Measurements from ENCODE around the gene RINL.

Gene RINL

DNA sequence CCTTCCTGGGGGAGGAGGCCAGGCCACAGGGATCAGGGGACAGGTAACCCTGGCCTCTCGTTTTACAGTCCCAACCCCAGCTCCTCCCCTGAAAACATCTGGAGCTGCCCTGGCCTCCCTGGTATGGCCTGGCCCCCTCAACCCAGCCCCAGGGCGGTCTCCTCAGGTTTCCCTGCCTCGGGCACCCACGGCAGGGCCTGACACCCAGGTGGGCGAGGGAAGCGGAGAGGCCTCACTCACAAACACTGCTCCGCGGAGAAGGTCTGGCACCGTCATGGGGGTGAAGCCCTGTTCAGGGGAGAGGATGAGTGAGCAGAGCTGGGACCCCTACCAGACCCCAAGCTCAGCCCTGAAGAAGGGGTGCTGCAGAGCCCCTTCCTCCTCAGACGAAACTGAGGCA lies 40.5 kb upstream of the RINL start:
- TF ChIP-seq EZH2phosphoT487 (IDR thresholded peaks at IDR 0.05; ENCODE audit: borderline replicate concordance), result no peak
- TF ChIP-seq, protein P1, sequence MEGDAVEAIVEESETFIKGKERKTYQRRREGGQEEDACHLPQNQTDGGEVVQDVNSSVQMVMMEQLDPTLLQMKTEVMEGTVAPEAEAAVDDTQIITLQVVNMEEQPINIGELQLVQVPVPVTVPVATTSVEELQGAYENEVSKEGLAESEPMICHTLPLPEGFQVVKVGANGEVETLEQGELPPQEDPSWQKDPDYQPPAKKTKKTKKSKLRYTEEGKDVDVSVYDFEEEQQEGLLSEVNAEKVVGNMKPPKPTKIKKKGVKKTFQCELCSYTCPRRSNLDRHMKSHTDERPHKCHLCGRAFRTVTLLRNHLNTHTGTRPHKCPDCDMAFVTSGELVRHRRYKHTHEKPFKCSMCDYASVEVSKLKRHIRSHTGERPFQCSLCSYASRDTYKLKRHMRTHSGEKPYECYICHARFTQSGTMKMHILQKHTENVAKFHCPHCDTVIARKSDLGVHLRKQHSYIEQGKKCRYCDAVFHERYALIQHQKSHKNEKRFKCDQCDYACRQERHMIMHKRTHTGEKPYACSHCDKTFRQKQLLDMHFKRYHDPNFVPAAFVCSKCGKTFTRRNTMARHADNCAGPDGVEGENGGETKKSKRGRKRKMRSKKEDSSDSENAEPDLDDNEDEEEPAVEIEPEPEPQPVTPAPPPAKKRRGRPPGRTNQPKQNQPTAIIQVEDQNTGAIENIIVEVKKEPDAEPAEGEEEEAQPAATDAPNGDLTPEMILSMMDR (conservative IDR thresholded peaks at IDR 0.05; ENCODE audit: low read length), result no peak
- H3K27me3 ChIP-seq (ENCODE audit: insufficient read depth, low read length, poor library complexity, severe bottlenecking), result no peaks in the 10 kb centered on the region
- H3F3A ChIP-seq (ENCODE audit: low read depth), result no peaks in the 10 kb centered on the region
- peaks cover 3% of the 10 kb centered on the region; the same call in 1 of the 2 replicates for H3K36me3 ChIP-seq (ENCODE audit: insufficient read depth, low read length)
- H3K9me2 ChIP-seq (replicated peaks; ENCODE audit: low read depth, low read length), result no peaks in the 10 kb centered on the region
- H3K4me1 ChIP-seq (ENCODE audit: insufficient read depth, low read length, poor library complexity, severe bottlenecking), result no peaks in the 10 kb centered on the region
- H3K9ac ChIP-seq (ENCODE audit: low read depth, low read length, poor library complexity, severe bottlenecking), result no peak overlapping the region
- no peak overlapping the region for H3K4me3 ChIP-seq (ENCODE audit: low read length, poor library complexity, severe bottlenecking)
- H3K9me3 ChIP-seq (ENCODE audit: insufficient read depth, low read depth, low read length), result no peaks in the 10 kb centered on the region
- no peaks in the 10 kb centered on the region for H4K20me1 ChIP-seq (ENCODE audit: insufficient read depth, low read length, poor library complexity, severe bottlenecking)
- no peak overlapping the region for H2AFZ ChIP-seq (ENCODE audit: low read length)
- no peaks in the 10 kb centered on the region for H3K79me2 ChIP-seq (ENCODE audit: insufficient read depth, low read length)
- H3K4me2 ChIP-seq (ENCODE audit: low read depth, low read length, poor library complexity, severe bottlenecking), result no peak overlapping the region

DNA sequence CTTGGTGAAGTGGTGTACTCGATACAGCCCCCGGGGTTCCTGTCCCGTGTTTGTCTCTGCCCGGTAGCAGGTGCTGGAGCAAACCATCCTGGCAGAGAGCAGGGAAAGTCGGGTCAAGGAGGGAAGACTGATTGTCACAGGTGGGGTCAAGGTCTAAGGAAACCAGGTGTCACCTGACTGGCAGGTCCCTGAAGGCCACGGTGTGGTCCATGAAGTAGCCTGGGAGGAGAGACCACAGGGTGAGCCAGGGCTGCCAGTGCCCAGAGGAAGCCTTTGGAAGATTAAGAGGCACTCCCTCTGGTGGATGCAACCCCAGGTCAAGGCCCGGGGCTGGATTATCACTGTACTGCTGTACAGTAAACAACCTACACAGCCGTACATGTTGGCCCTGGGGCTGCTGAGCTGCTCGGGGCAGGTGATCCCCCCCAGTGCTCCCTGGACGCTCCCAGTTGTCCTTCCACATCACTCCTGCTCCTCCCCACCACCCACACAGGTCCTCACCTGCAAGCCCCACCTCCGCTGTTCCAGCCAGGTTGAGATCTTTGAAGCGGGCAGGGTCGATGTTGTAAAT lies 39.9 kb upstream of the RINL start:
- no peak overlapping the region for H3K4me3 ChIP-seq (ENCODE audit: low read length, poor library complexity, severe bottlenecking)
- TF ChIP-seq EZH2phosphoT487 (IDR thresholded peaks at IDR 0.05; ENCODE audit: borderline replicate concordance), result no peak
- TF ChIP-seq, protein P1 (conservative IDR thresholded peaks at IDR 0.05; ENCODE audit: low read length), result no peak; the same call in 1 of the 2 replicates

DNA sequence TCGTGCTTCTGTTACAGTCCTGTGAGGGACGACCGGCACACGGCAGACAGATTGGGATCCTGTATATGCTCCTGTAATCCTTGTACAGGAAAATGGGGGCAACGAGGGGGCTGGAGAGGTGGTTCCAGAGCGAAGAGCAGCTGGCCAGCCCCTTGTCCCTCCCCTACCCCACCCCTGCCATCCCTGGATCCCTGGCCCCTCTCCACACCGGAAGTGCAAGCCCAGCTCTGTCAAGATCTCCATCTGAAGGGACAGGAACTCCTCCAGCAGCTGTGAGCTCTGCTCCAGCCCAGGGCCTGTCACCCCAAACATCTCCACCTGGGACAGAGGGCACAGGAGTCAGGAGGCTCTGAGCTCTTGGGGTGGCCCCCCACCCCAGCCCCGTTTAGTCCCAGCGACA lies 39.4 kb upstream of the RINL start:
- H3K36me3 ChIP-seq (ENCODE audit: insufficient read depth, low read length), result peaks cover 3% of the 10 kb centered on the region; the same call in 1 of the 2 replicates
- no peaks in the 10 kb centered on the region for H3K79me2 ChIP-seq (ENCODE audit: insufficient read depth, low read length)
- no peaks in the 10 kb centered on the region for H3F3A ChIP-seq (ENCODE audit: low read depth)
- no peaks in the 10 kb centered on the region for H3K9me3 ChIP-seq (ENCODE audit: insufficient read depth, low read depth, low read length)
- H2AFZ ChIP-seq (ENCODE audit: low read length), result no peak overlapping the region
- peaks cover 7% of the 10 kb centered on the region for H3K4me1 ChIP-seq (ENCODE audit: insufficient read depth, low read length, poor library complexity, severe bottlenecking)
- H3K9me2 ChIP-seq (replicated peaks; ENCODE audit: low read depth, low read length), result no peaks in the 10 kb centered on the region
- H3K9ac ChIP-seq (ENCODE audit: low read depth, low read length, poor library complexity, severe bottlenecking), result no peak overlapping the region
- no peak overlapping the region for H3K4me3 ChIP-seq (ENCODE audit: low read length, poor library complexity, severe bottlenecking)
- no peaks in the 10 kb centered on the region for H4K20me1 ChIP-seq (ENCODE audit: insufficient read depth, low read length, poor library complexity, severe bottlenecking)
- no peak overlapping the region for H3K4me2 ChIP-seq (ENCODE audit: low read depth, low read length, poor library complexity, severe bottlenecking)
- TF ChIP-seq EZH2phosphoT487 (IDR thresholded peaks at IDR 0.05; ENCODE audit: borderline replicate concordance), result no peak
- TF ChIP-seq, protein P1 (conservative IDR thresholded peaks at IDR 0.05; ENCODE audit: low read length), result no peak
- no peaks in the 10 kb centered on the region for H3K27me3 ChIP-seq (ENCODE audit: insufficient read depth, low read length, poor library complexity, severe bottlenecking)

More for the DNA sequence above, 39.9 kb upstream of the RINL start:
- Histone ChIP-seq H4K20me1 (ENCODE audit: insufficient read depth, low read length, poor library complexity, severe bottlenecking) (no peaks in the 10 kb centered on the region), H3K9me2 (replicated peaks; ENCODE audit: low read depth, low read length) (no peaks in the 10 kb centered on the region), H3K9me3 (ENCODE audit: insufficient read depth, low read depth, low read length) (no peaks in the 10 kb centered on the region), H2AFZ (ENCODE audit: low read length) (no peak overlapping the region), H3K9ac (ENCODE audit: low read depth, low read length, poor library complexity, severe bottlenecking) (no peak overlapping the region), H3K4me1 (ENCODE audit: insufficient read depth, low read length, poor library complexity, severe bottlenecking) (peaks cover 3% of the 10 kb centered on the region), H3K79me2 (ENCODE audit: insufficient read depth, low read length) (no peaks in the 10 kb centered on the region), H3F3A (ENCODE audit: low read depth) (no peaks in the 10 kb centered on the region), H3K4me2 (ENCODE audit: low read depth, low read length, poor library complexity, severe bottlenecking) (no peak overlapping the region), H3K27me3 (ENCODE audit: insufficient read depth, low read length, poor library complexity, severe bottlenecking) (no peaks in the 10 kb centered on the region), H3K36me3 (ENCODE audit: insufficient read depth, low read length) (peaks cover 3% of the 10 kb centered on the region; the same call in 1 of the 2 replicates)

Measured in Loucy (cell line).